HG03439 (cell line): ENCODE data around the gene PMFBP1.

Experiments
- ATAC-seq: cut with Tn5 transposase; IDR thresholded peaks from one replicate; pipeline ENCODE4 v1.9.1; 2021; ENCODE audit warnings: mild to moderate bottlenecking, moderate library complexity; ENCODE audit not compliant: unreplicated experiment

Gene PMFBP1

DNA sequence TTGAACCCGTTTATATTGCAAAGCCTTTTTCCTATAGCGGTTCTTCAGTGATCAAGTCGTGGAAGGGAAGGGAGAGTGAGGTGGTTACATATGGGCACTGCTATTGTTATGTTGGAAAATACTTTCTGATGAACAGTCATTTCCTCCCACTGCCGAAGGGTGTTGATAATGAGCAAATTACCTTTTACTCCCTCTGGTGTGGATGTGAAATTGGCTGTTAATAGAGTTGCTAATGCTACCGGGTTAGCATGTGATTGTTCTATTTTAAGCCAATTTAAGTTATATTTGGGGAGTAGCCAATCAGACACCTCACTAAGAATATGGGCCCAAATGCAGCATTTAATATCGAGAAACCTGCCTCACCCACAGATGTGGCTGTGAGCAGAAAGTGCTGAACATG lies 15.6 kb upstream of the PMFBP1 start:
- no peak for ATAC-seq

DNA sequence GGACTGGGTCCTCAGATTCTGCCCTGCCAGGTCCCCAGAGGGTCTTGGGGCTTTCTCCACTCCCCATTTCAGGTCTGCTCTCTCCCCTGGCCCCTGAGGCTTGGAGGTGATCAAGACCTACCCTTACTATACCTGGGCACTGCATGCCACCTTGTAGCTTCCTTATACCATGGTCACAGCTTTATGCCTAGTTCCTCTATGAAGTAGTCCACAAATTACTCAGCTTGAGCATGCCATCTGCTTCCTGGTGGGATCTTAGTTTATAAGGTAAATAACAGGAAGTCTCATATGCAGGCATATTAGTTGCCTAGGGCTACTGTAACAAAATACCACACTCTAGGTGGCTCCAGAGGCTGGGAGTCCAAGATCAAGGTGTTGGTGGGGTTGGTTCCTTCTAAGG lies 11.0 kb upstream of the PMFBP1 start:
- ATAC-seq, result no peak

DNA sequence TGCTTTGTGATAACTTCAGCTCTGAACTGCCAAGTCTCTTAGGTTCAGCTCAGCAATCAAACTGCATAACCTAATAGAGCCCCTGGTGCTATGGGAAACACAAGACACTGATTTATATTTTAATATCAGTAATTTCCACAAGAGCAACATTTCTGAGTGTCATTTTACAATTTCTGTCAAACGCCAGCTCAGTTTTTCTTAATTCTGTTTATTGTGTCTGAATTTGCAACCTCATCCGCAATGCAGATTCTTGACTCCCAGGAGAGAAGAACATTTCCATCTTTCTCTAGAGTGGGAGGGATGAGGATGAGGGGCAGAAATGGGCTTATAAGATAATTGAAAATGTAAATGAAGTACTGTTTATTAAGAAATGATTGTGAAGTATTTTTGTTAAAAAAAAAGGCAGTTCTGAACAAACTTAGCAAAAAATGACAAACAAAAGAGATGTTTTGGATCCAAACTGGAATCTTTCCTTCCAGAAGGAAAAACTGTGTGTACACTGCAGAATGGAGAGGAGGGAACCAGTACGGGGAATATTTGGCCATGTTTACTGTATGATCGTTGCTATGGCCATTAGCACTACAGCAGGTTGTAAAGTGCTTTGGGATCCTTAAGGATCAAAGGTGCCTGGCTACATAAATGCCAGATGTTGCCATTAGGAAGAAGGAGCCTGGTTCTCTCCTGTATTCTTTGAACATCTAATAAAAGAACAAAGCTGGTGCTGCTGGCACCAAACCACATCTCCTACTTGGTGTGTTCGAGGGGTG lies 7.4 kb upstream of the PMFBP1 start:
- ATAC-seq, result no peak

DNA sequence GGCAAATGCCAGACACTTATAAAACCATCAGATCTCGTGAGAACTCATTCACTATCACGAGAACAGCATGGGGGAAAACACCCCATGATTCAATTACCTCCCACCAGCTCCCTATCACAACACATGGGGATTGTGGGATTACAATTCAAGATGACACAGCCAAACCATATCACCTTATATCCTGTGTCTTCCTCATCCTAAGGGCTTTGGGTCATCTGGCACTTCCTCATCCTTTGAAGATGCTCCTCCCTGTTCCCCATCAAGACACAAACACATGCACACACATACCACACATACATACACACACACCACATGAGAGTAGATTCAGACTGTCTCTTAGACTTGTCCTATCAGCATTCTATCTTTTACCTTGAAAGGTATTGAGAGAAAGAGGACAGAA lies 2.8 kb upstream of the PMFBP1 start:
- no peak for ATAC-seq

DNA sequence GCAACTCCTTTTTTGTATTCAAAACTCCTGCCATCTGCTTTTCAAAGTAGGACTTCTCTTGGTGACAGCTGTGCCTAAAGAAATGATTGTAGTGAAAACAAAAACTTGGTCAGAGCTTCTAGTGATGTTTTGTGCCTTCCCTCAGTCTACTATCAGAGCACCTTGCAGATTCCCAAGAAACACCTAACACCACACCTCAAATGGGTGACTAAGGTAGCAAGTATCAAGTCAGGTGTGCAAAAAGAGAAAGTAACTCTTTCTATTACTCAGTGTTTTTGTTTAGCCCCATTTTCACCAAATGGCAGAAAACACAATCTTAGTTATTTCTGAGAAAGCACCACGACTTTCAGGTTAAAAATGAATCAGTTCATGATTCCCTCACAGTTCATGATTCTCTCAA lies 2.0 kb upstream of the PMFBP1 start:
- ATAC-seq, result no peak

DNA sequence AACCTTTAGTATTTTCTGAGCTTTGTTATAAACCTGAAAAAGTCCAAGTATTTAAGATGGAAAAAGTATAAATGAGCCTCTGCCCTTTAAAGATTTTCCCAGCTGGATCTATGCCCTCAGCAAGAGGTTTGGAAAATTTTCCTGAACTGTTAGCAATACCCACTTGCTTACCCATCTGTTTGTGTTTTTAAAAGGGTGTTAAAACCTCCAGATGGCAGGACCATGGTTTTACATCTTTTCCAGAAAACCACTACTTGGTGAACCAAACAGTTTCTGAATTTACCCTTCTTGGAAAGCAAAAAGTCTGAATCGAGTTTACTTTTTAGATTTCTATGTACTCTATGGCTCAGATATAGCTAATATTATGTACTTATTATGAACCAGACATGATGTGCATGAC lies 719 bp downstream of the PMFBP1 start:
- no peak for ATAC-seq

DNA sequence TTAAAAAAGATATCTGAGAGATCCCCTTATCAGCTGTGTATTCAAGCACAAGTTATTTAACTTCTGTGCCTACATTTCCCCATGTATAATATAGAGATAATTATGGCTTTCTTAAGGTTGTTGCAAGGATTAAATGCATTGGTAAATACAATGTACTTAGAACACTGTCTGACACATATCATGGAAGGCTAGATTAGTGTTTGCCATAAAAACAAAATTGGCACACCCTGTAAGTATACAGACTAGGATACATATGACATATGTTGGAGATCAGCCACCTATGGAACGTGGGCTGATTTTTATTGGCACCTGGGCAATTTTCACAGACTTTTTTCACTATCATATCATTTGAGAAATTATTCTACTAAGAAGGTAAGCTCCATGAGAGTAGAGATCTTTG lies 2.2 kb downstream of the PMFBP1 start:
- no peak for ATAC-seq

DNA sequence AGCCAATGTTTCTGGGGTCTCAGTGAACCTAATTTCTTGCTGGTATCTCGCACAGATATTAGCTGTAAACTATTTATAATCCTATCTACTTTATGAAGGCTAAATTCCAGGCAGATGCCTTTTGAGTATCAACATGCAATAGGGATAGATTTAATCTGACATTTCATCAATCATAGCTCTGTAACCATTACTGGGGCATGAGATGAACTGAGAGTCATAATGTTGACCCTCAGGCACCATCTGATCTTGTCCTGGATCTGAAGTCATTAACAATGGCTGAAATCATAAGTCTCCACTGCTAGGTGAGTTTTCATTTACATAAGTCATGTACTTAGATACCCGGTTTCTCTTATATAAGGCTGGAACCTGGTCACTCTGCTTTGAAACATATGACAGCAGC lies 3.6 kb downstream of the PMFBP1 start:
- no peak for ATAC-seq

DNA sequence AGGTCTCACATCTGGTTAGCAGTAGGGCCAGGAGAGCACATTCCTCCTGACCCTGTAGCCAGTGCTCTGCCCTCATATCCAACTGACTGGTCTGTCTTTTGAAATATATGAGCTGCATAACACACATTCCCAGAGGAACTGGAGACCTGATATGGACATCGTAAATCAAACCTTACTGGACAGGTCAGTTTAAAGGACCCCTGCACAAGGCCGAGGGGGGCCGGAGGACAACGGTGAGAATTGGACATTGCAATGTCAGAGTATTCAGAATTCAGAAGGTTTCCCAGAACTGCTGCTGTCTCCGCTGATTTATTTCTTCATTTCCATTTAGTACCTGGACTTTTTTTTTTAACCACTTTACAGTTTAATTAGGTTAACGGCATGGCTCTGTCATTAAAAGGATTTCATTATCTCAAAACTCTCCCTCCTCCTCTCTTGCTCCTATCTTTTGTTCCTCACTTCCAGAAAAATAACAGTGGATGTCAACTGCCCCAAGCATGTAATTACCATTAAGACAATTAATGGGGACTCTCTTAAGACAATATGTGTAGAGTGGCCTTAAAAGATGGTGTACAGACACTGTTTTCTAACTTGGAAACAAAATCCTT lies 4.9 kb downstream of the PMFBP1 start:
- ATAC-seq, result no peak

DNA sequence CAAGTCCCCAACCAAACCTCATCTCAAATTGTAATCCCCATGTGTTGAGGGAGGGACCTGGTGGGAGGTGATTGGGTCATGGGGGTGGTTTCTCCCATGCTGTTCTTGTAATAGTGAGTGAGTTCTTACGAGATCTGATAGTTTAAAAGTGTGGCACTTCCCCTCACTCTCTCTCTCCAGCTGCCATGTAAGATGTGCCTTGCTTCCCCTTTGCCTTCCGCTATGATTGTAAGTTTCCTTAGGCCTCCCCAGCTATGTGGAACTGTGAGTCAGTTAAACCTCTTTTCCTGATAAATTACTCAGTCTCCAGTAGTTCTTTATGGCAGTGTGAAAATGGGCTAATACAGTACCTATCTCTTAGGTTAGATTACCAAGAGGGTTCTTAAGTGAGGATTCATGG lies 5.8 kb downstream of the PMFBP1 start:
- no peak for ATAC-seq

DNA sequence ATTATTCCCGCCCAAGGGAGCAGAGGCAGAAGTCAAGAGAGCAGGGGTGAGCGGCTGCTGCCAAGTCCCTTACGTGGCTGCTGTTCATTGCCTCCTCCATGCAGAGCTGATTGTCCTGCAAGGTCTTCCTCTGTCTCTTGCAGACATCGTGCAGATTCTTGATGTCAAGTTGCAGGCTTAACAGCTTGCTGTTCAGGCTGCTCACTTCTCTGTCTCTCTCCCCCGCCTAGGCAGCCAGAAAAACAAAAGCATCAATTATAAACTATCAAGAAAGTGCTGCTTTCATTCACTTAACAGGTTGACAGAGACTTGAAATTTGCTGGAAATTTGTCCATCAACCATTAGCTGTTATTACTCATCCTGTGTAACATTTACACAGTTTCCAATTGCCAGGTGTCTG lies 7.3 kb downstream of the PMFBP1 start:
- no peak for ATAC-seq

DNA sequence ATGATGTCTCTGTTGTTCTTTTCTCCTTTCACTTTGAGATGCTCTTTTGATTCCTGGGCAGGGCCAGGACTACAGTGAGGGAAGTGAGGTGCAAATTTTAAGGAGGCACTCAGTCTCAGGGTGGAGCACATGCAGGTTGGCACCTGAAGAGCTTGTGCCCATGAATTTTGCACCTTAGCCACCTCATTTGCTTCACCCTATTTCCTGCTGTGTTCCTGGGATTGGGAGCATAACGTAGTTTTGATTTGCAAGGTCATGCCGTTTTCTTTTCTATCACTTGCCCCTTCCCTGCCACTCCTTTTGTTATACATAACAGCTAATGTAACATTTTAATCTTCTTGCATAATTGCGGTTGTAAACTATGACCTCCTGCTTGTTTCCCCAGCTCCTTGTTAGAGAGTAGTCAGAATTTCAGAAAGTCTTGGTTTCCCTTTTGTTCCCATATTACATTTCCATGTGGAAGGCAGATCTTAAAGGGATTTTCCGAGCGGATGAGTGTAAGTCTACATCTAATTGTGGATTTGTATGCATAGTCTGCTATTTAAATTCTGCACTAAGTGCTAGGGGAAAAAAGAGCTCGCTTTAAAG lies 9.8 kb downstream of the PMFBP1 start:
- no peak for ATAC-seq

DNA sequence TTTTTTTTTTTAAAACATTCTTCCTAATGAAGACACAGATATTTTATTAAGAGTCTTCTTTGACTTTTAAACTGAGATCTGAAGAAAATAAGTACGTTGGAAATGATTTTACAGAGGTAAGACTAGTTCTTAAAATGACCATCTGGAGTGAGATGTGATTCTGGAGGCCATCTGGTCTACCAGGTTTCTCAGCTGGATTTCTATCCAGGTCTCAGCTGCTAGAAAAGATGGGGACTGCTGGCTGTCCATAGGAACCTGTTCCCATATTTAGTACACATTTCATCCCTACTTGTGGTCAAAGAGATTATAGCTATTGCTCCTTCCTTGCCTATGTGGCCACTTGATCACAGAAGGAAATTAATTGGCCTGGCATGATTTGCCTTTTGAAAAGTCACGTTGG lies 12.2 kb downstream of the PMFBP1 start:
- ATAC-seq, result no peak

DNA sequence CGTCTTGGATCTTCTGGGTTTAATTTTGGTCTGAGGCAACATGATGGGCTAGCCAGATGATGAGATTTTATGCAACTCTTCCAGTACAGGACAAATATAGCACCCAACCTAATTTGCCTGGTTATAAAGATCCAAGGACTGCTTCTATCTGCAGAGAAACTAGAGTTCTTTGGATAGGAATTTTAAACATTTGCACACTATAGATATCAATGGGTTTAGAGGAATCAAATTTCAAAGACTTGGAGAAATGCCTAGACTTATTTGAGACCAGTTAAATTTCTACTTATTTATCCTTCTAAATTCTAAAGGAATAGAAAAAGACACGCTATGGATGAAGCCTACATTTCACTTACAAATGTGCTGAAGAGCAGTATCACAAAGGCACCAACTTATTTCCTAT lies 12.6 kb downstream of the PMFBP1 start:
- no peak for ATAC-seq

DNA sequence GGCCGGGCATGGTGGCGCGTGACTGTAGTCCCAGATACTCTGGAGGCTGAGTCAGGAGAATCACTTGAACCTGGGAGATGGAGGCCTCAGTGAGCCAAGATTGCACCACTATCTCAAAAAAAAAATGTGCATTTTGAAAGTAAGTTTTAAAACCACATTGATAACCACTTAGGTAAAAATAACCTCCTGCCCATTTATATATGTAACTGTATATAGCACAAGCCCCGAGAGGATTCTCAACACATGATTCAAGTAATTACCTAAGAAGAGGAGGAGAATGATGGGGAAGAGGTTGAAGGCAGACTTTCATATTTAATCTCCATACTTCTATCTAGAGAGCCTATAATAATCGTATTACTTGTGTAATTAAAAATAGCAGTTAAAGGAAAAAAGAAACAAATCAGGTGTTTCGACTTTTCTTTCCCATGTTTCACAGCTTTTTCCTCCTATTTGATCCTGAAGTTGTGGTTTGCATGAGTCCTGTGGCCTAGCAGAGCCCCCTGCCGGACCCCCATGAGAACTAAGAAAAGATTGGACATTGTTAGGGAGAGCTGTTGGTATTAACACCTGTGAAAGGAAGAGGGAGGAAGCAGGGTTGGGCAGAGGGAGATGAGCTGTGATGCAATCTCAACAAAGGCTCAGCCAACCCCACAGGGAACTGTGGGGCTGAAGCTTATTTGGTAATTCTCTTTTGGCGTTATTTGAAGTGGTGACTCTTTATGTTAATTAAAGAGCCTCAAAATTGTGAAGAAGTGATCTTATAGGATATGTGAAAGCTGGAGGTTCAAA lies 22.1 kb downstream of the PMFBP1 start:
- no peak for ATAC-seq

DNA sequence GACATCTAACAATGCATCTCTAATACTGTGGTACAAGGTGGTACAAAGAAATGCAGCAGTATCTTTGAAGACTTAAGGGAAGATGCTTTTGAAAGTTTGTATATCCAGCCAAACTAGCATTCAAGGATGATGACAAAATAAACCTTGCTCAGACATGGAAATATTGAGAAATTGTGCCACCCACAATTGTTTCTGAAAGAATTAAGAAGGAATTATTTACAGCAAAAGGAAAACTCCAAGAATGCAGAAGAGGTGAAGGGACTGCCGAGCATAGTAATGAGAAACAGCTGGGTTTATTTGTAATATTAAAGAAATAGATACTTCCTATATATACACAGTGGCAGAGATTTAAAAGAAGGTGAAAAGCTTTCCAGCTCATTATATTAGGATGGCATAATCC lies 29.5 kb downstream of the PMFBP1 start:
- ATAC-seq, result no peak

DNA sequence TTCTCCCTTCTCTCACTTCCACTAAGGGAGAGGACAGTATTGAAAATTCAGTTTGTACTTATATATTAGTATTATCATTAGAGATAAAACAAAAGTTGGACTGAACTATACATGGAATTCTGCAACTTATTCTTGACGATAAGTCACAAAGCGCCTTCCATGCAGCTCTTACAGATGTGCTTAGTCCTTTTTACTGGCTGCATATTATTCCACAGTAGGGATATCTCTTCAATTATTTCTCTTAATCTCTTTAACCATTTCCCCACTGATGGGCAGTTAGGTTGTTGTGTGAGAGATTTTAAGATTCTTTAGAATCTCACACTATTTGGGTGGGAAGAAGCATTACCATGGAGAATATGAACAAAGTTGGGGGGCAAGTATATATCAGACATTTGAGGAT lies 32.0 kb downstream of the PMFBP1 start:
- ATAC-seq, result no peak

DNA sequence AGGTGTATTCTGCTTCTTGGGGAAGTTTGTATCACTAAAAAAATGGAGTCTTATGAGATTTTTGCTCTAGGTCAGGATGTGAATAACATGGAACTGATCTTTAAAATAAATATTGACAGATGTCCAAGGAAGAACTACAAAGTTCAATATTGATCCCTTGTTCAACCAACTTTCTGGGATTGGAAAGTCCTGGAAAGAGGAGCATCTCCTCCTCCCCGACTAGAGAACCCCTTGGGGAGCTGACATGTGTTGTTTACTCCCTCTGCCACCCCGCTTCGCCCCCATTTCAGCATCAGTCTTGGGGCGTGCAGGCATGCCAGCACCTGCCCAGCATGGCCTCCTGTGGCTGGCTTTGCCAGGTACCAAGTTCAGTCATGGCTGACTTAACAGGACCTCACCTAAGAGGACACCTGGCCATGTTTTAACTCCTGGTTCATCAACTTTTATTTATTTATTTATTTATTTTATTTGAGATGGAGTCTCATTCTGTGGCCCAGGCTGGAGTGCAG lies 33.8 kb downstream of the PMFBP1 start:
- no peak for ATAC-seq

DNA sequence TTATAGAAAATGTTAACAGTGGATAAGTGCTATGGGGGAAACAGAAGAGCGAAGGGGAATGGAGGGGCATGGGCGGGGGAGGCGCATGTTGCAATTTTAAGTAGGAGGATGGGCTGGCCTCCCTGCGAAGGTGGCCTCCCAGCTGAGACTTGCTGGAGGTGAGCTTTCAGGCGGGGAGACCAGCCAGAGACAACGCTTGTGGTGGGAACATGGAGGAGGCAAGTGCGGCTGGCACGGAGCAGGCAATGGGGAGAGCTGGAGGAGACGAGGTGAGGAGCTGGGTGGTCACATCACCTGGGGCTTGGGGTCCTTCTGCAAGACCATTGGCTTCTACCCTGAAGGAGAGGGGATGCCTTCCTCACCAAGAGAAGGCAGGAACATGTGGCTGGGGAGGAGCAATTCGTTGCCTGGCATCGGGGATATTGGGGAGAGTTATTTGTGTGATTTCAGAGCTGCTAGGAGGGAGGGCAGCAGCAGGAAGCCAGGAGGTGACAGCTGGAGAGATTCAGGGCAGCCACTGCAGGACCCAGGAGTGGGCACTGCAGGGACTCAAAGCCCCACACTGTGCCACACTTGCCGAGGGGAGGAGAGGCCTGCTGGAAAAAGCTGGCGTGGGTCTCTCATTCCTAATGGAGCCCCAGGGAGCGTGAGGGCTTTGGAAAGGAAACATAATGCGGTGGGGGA lies 34.4 kb downstream of the PMFBP1 start:
- ATAC-seq, result no peak

DNA sequence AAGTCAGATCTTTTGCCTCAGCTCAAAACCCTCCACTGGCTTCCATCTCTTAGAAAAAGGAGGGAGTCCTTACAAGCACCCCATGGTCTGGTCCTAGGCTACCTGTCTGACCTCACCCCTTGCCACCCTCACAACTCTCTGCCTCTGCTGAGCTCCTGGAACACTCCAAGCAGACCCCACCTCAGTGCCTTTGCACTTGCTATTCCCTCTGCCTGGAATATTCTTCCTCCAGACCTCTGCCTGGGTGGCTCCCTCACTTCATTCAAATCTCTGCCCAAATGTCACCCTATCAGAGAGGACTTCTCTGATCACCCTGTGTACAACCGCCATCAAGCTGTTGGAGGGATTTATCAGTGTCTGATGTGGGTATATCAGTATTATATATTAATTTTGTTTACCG lies 37.4 kb downstream of the PMFBP1 start:
- no peak for ATAC-seq

DNA sequence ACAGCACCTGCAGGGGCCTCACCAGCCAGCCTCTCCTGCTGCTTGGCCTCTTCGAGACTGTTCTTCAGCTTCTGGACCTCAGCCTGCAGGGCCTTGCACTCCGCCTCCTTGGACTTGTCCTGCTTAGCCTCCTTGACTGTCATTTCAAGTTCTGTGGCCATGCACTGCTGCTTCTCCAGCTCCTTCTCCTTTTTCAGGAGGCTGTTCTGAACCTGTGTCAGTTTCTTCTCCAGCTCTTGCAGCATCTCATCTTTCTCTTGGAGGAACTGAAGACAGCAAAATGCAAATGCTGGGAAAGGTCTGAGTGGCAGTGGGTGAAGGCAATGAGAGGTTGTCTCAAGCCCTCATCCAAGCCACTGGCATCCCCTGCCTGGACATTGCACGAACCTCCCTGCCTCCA lies 39.2 kb downstream of the PMFBP1 start:
- no peak for ATAC-seq
